ENCODE results near the gene MYL9.
"Not testable (repeated sequence)": the region's sequence is repeated elsewhere in the genome, so short reads cannot be mapped to it uniquely, and the experiment has no call there.

The MYL9 gene

GRCh38 chr20:36504295-36504694 lies 37.0 kb upstream of the MYL9 start:
- no peaks in the 10 kb centered on the region for H3K4me1 ChIP-seq (ENCODE audit: control insufficient read depth, low read depth, low read length)
- no peak overlapping the region for H3K4me3 ChIP-seq (ENCODE audit: low read length)
- H3K36me3 ChIP-seq (ENCODE audit: control insufficient read depth, low read depth, low read length): peaks cover 36% of the 10 kb centered on the region
- no peaks in the 10 kb centered on the region for H3K9me3 ChIP-seq (ENCODE audit: control insufficient read depth, low read depth, low read length)
- no peak overlapping the region for H3K9ac ChIP-seq (ENCODE audit: low read length)
- H3K27me3 ChIP-seq (ENCODE audit: control insufficient read depth, insufficient read depth, low read length): no peaks in the 10 kb centered on the region
- no peak overlapping the region for H3K27ac ChIP-seq (ENCODE audit: low read length)

- no peak overlapping the region for H3K9ac ChIP-seq (ENCODE audit: low read length)
- no peak overlapping the region for H3K4me3 ChIP-seq (ENCODE audit: low read length)
- H3K9me3 ChIP-seq (ENCODE audit: control insufficient read depth, low read depth, low read length): no peaks in the 10 kb centered on the region
- peaks cover 27% of the 10 kb centered on the region for H3K36me3 ChIP-seq (ENCODE audit: control insufficient read depth, low read depth, low read length)
- no peaks in the 10 kb centered on the region for H3K4me1 ChIP-seq (ENCODE audit: control insufficient read depth, low read depth, low read length)
- no peaks in the 10 kb centered on the region for H3K27me3 ChIP-seq (ENCODE audit: control insufficient read depth, insufficient read depth, low read length)
- H3K27ac ChIP-seq (ENCODE audit: low read length): no peak overlapping the region
These were observed 35.1 kb upstream of the MYL9 start for GRCh38 chr20:36506253-36506652.

- Histone ChIP-seq H3K9me3 (ENCODE audit: control insufficient read depth, low read depth, low read length) (no peaks in the 10 kb centered on the region), H3K27ac (ENCODE audit: low read length) (no peak overlapping the region), H3K36me3 (ENCODE audit: control insufficient read depth, low read depth, low read length) (peaks cover 24% of the 10 kb centered on the region), H3K4me3 (ENCODE audit: low read length) (no peak overlapping the region), H3K27me3 (ENCODE audit: control insufficient read depth, insufficient read depth, low read length) (no peaks in the 10 kb centered on the region), H3K4me1 (ENCODE audit: control insufficient read depth, low read depth, low read length) (no peaks in the 10 kb centered on the region), H3K9ac (ENCODE audit: low read length) (no peak overlapping the region)
These were observed 33.6 kb upstream of the MYL9 start for GRCh38 chr20:36507746-36508145.

GRCh38 chr20:36519012-36519719 lies 22.2 kb upstream of the MYL9 start:
- peaks cover 18% of the 10 kb centered on the region for H3K36me3 ChIP-seq (ENCODE audit: control insufficient read depth, low read depth, low read length)
- H3K9ac ChIP-seq (ENCODE audit: low read length): no peak overlapping the region
- H3K9me3 ChIP-seq (ENCODE audit: control insufficient read depth, low read depth, low read length): no peaks in the 10 kb centered on the region
- no peaks in the 10 kb centered on the region for H3K4me1 ChIP-seq (ENCODE audit: control insufficient read depth, low read depth, low read length)
- H3K27me3 ChIP-seq (ENCODE audit: control insufficient read depth, insufficient read depth, low read length): no peaks in the 10 kb centered on the region
- no peak overlapping the region for H3K4me3 ChIP-seq (ENCODE audit: low read length)
- H3K27ac ChIP-seq (ENCODE audit: low read length): no peak overlapping the region

- Histone ChIP-seq H3K4me1 (ENCODE audit: control insufficient read depth, low read depth, low read length) (no peaks in the 10 kb centered on the region), H3K36me3 (ENCODE audit: control insufficient read depth, low read depth, low read length) (peaks cover 20% of the 10 kb centered on the region), H3K4me3 (ENCODE audit: low read length) (no peak overlapping the region), H3K9me3 (ENCODE audit: control insufficient read depth, low read depth, low read length) (no peaks in the 10 kb centered on the region), H3K27me3 (ENCODE audit: control insufficient read depth, insufficient read depth, low read length) (no peaks in the 10 kb centered on the region), H3K9ac (ENCODE audit: low read length) (no peak overlapping the region), H3K27ac (ENCODE audit: low read length) (no peak overlapping the region)
These were observed 21.4 kb upstream of the MYL9 start for GRCh38 chr20:36519944-36520343.

GRCh38 chr20:36521526-36521925 lies 19.8 kb upstream of the MYL9 start:
- Histone ChIP-seq H3K27ac (ENCODE audit: low read length) (no peak overlapping the region), H3K4me1 (ENCODE audit: control insufficient read depth, low read depth, low read length) (no peaks in the 10 kb centered on the region), H3K9me3 (ENCODE audit: control insufficient read depth, low read depth, low read length) (no peaks in the 10 kb centered on the region), H3K27me3 (ENCODE audit: control insufficient read depth, insufficient read depth, low read length) (no peaks in the 10 kb centered on the region), H3K9ac (ENCODE audit: low read length) (no peak overlapping the region), H3K36me3 (ENCODE audit: control insufficient read depth, low read depth, low read length) (peaks cover 26% of the 10 kb centered on the region), H3K4me3 (ENCODE audit: low read length) (no peak overlapping the region)

GRCh38 chr20:36522412-36522811 lies 18.9 kb upstream of the MYL9 start:
- peaks cover 35% of the 10 kb centered on the region for H3K36me3 ChIP-seq (ENCODE audit: control insufficient read depth, low read depth, low read length)
- H3K4me1 ChIP-seq (ENCODE audit: control insufficient read depth, low read depth, low read length); H3K27me3 ChIP-seq (ENCODE audit: control insufficient read depth, insufficient read depth, low read length); H3K4me3 ChIP-seq (ENCODE audit: low read length); H3K27ac ChIP-seq (ENCODE audit: low read length); H3K9ac ChIP-seq (ENCODE audit: low read length); H3K9me3 ChIP-seq (ENCODE audit: control insufficient read depth, low read depth, low read length): not testable (repeated sequence)

GRCh38 chr20:36523341-36523740 lies 18.0 kb upstream of the MYL9 start:
- peaks cover 38% of the 10 kb centered on the region for H3K36me3 ChIP-seq (ENCODE audit: control insufficient read depth, low read depth, low read length)
- H3K9me3 ChIP-seq (ENCODE audit: control insufficient read depth, low read depth, low read length): no peaks in the 10 kb centered on the region
- no peaks in the 10 kb centered on the region for H3K4me1 ChIP-seq (ENCODE audit: control insufficient read depth, low read depth, low read length)
- H3K27ac ChIP-seq (ENCODE audit: low read length): no peak overlapping the region
- no peaks in the 10 kb centered on the region for H3K27me3 ChIP-seq (ENCODE audit: control insufficient read depth, insufficient read depth, low read length)
- no peak overlapping the region for H3K4me3 ChIP-seq (ENCODE audit: low read length)
- H3K9ac ChIP-seq (ENCODE audit: low read length): no peak overlapping the region

- Histone ChIP-seq H3K9me3 (ENCODE audit: control insufficient read depth, low read depth, low read length) (no peaks in the 10 kb centered on the region), H3K4me1 (ENCODE audit: control insufficient read depth, low read depth, low read length) (no peaks in the 10 kb centered on the region), H3K27me3 (ENCODE audit: control insufficient read depth, insufficient read depth, low read length) (no peaks in the 10 kb centered on the region), H3K4me3 (ENCODE audit: low read length) (no peak overlapping the region), H3K9ac (ENCODE audit: low read length) (no peak overlapping the region), H3K36me3 (ENCODE audit: control insufficient read depth, low read depth, low read length) (peaks cover 38% of the 10 kb centered on the region), H3K27ac (ENCODE audit: low read length) (no peak overlapping the region)
These were observed 15.5 kb upstream of the MYL9 start for GRCh38 chr20:36525620-36526365.

GRCh38 chr20:36526521-36527011 lies 14.8 kb upstream of the MYL9 start:
- Histone ChIP-seq H3K27me3 (ENCODE audit: control insufficient read depth, insufficient read depth, low read length) (no peaks in the 10 kb centered on the region), H3K9ac (ENCODE audit: low read length) (no peak overlapping the region), H3K4me1 (ENCODE audit: control insufficient read depth, low read depth, low read length) (no peaks in the 10 kb centered on the region), H3K4me3 (ENCODE audit: low read length) (no peak overlapping the region), H3K36me3 (ENCODE audit: control insufficient read depth, low read depth, low read length) (peaks cover 35% of the 10 kb centered on the region), H3K27ac (ENCODE audit: low read length) (no peak overlapping the region), H3K9me3 (ENCODE audit: control insufficient read depth, low read depth, low read length) (no peaks in the 10 kb centered on the region)

GRCh38 chr20:36527331-36528125 lies 13.8 kb upstream of the MYL9 start:
- H3K36me3 ChIP-seq (ENCODE audit: control insufficient read depth, low read depth, low read length): peaks cover 30% of the 10 kb centered on the region
- H3K4me1 ChIP-seq (ENCODE audit: control insufficient read depth, low read depth, low read length): no peaks in the 10 kb centered on the region
- H3K27me3 ChIP-seq (ENCODE audit: control insufficient read depth, insufficient read depth, low read length): no peaks in the 10 kb centered on the region
- H3K9me3 ChIP-seq (ENCODE audit: control insufficient read depth, low read depth, low read length): no peaks in the 10 kb centered on the region
- no peak overlapping the region for H3K27ac ChIP-seq (ENCODE audit: low read length)
- no peak overlapping the region for H3K9ac ChIP-seq (ENCODE audit: low read length)
- no peak overlapping the region for H3K4me3 ChIP-seq (ENCODE audit: low read length)
